HG03139 (cell line): ENCODE measurements around the gene ABHD1.
A peak's percentile ranks its signal among the peaks of the same experiment; 100 is the strongest.
"Not testable (repeated sequence)": the region's sequence is repeated elsewhere in the genome, so short reads cannot be mapped to it uniquely, and the experiment has no call there.

Experiments used
- ATAC-seq: cut with Tn5 transposase; IDR thresholded peaks from one replicate; pipeline ENCODE4 v1.9.1; 2021; ENCODE audit not compliant: unreplicated experiment

Gene ABHD1

DNA sequence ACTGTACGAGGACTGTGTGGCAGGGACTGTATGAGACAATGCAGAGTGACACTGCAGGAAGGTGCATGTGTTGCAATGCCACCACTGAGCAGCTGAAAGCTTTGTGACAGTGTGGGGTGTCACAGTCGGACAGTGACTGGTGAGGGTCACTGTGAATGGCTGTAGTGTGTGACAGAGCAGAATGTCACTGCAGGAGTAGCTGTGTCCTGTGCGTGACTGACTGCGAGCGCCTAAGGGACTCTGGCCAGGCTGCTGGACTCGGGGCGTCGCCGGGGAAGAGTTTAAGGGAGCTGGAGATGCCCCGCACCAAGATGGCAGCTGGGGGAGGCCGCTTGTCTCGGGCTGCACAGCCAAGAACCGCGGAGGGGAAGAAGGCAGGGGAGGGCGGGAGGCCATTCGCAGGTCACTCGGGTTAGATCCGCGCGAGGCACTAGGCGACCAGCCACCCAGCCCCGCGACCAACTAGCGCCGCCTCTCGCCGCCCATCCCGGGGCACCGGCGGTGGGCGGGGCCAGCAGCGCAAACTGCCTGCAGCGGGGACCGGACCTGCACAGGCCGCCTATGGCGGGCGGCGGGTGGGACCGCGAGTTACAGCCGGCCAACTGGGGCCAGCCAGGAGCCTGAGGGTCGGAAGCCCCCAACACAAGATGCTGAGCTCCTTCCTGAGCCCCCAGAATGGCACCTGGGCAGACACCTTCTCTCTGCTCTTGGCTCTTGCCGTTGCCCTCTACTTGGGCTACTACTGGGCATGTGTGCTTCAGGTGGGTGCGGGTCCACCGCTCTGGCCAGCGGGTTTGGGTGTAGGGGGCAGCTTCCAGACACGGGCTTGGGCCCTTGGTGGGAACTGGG is at the start of gene ABHD1:
Gene ABHD1 (plus strand): TSS at position 514 of the 849 bp plus-strand sequence. CDS start 134 bp downstream, at position 648.
- ATAC-seq = no peak

GRCh38 chr2:27074738-27075565 is 48.7 kb upstream of the ABHD1 start:
- ATAC-seq = no peak

DNA sequence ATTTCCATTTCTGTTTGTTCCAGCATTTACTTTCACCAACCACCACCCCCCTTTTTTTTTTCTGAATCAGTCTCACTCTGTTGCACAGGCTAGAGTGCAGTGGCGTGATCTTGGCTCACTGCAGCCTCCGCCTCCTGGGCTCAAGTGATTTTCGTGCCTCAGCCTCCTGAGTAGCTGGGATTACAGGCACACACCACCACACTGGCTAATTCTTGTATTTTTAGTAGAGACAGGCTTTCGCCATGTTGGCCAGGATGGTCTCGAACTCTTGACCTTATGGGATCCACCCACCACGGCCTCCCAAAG is 48.1 kb upstream of the ABHD1 start:
- ATAC-seq = not testable (repeated sequence)

DNA sequence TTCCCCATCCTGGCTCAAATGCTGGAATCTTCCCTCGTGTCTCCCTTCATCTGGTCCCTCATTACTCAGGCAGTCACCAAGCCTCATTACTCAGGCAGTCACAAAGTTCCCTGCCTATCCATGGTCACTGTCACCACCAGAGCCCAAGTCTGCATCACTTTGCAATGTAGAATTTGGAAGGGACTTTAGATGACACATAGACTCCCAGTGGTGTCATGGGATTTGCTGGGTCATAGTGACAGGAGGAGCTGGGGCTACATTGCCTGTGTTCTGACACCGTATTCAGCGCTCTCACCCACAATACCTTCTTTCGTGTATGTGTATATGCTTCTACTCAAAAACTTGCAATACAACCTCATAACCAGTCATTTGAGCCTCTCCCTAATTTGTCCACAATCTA is 47.3 kb upstream of the ABHD1 start:
- ATAC-seq = no peak

DNA sequence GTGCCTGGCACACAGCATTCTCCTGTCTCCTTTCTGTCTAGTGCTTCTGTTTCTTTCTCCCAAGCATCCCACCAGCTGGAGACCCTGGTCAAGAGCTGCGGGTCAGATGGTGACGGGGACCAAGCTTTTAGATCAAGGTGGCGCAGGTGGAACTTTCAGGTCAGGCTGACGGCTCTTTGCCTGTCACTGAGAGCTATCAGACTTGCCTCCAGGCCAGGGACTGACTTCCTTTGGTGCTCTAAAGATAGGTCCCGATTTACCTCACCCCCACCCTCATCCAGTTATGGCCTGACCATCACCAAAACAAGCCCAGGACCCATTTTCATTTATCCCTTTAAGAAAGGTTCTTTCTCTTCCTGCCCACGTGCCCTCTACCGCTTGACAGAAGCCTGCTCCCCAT is 46.4 kb upstream of the ABHD1 start:
- ATAC-seq = no peak

GRCh38 chr2:27078267-27079194 is 45.1 kb upstream of the ABHD1 start, which contains the start of gene EMILIN1:
Gene EMILIN1 (plus strand): TSS chr2:27078615. CDS start chr2:27079066, 451 bp downstream.
- no peak for ATAC-seq

DNA sequence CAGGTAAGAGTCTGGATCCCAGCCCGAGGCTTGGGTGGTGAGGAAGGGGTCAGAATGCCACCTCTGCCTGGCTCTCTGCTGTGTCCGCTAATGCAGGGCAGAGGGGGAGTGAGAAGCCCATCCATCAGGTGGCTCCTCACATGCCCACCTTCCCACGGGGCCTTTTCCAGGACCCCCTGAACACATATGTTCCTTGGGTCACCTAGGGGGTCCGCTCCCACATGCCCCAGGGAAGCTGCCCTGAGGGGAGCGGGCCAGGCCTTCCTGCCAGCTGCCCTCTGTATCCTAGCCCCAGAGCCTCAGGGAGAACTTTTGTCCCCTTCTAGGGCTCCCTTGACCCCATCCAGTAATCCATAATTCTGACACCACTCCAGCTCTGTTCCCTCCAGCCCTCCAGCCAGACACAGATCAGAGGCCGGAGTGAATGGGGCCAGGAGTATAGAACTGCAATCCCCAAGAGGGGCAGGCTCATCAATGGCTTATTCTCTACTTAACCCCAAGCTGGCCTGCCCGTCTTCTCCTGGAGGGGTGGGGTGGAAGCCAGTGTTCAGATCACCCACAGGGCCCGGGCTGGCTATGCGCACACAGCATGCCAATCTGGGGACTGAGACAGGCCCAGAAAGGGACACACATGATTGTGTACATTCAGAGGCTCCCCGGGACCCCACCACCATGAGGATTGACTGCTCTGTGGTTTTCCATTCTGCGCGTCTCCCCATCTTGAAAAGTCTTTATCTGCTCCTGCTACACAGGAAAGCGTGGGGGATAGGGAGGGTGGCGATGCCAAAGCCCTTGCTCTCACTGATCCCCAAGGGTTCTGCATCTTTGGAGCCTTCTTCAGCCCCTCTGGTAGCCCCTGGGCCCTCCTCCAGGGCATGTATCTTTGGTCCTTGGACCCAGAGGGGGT is 44.1 kb upstream of the ABHD1 start:
- no peak for ATAC-seq

DNA sequence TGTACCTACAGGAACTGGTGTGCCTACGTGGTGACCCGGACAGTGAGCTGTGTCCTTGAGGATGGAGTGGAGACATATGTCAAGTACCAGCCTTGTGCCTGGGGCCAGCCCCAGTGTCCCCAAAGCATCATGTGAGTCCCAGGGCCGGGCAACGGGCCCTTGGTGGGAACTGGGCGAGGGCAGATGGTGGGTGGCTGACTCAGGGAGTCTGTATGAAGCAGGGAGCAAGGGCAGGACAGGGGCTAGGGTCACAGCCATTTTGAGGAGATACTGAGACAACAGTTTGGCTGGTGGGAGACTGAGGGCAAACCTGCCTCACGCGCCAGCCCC is 43.5 kb upstream of the ABHD1 start:
- ATAC-seq = no peak

GRCh38 chr2:27080603-27080936 is 43.0 kb upstream of the ABHD1 start:
- no peak for ATAC-seq

GRCh38 chr2:27081984-27082772 is 41.4 kb upstream of the ABHD1 start:
- ATAC-seq = no peak

DNA sequence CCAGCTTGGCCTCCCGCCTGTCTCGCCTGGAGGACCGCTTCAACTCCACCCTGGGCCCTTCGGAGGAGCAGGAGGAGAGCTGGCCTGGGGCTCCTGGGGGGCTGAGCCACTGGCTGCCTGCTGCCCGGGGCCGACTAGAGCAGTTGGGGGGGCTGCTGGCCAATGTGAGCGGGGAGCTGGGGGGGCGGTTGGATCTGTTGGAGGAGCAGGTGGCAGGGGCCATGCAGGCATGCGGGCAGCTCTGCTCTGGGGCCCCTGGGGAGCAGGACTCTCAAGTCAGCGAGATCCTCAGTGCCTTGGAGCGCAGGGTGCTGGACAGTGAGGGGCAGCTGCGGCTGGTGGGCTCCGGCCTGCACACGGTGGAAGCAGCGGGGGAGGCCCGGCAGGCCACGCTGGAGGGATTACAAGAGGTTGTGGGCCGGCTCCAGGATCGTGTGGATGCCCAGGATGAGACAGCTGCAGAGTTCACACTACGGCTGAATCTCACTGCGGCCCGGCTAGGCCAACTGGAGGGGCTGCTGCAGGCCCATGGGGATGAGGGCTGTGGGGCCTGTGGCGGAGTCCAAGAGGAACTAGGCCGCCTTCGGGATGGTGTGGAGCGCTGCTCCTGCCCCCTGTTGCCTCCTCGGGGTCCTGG is 40.7 kb upstream of the ABHD1 start:
- no peak for ATAC-seq

- ATAC-seq = no peak
These were observed 40.0 kb upstream of the ABHD1 start for GRCh38 chr2:27083410-27084296.

DNA sequence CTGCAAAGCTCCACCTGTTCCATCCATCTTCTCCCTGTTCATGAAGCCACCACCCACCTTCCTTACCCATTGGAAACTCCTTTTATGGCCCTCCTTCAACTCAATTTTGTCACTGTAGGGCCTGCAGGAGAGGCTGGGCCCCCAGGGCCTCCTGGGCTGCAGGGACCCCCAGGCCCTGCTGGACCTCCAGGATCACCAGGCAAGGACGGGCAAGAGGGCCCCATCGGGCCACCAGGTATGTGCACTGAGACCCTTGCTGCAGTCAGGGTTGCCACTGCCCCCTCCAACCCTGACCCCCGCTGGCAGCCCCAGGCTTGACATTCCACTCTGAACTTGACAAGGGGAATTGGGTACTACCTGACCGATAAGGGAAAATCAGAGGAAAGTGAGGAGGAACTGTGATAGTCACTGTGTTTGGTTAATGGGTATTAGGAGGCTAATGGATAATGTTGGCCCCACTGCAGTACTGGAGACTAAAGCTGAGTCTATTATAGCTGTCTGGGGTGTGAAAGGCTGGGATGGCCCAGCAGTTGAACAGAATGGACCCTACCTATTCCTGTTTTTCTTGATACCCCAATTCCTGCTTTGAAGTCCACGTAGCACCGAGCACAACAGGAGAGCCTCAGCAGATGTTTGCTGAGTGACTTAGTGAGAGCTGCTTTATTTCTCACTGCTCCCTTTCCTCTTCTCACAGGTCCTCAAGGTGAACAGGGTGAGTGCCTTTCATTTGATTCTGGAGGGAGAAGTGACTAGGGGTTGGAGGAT is 39.1 kb upstream of the ABHD1 start:
- ATAC-seq = no peak

DNA sequence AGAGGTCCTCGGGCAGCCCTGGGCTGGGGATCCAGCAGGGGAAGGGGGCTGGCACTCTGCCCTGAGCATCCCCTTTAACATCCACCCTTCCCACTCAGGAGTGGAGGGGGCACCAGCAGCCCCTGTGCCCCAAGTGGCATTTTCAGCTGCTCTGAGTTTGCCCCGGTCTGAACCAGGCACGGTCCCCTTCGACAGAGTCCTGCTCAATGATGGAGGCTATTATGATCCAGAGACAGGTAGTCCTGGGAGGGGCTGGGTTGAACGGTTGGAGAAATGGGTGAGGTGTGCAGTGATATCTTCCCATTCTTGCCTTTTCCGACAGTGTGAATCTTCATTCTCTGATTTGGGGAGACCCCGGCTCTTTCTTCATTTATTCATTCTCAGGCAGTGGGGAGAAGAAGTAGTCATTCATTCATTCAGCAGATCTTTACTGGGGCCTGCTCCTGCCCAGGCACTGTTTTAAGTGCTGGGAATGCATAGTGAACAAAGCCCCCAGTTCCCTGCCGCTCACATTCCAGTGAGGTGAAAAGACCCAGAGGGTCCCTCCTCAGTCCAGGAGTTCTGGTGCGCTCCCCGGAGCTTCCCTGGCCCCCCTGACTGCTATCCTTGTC is 38.4 kb upstream of the ABHD1 start:
- ATAC-seq = no peak

DNA sequence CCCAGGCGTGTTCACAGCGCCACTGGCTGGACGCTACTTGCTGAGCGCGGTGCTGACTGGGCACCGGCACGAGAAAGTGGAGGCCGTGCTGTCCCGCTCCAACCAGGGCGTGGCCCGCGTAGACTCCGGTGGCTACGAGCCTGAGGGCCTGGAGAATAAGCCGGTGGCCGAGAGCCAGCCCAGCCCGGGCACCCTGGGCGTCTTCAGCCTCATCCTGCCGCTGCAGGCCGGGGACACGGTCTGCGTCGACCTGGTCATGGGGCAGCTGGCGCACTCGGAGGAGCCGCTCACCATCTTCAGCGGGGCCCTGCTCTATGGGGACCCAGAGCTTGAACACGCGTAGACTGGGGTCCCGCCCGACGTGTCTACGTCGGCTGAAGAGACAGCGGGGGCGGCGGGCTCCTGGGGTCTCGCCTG is 37.9 kb upstream of the ABHD1 start:
- ATAC-seq = peak; percentile 3

GRCh38 chr2:27086090-27086723 is 37.4 kb upstream of the ABHD1 start:
- ATAC-seq = peak; percentile 80
